Liver (tissue), 9 donors: ENCODE results near the gene MYL10. TPM values are rescaled to one million over a fixed set of nuclear protein-coding genes. Genes with fewer than 3 reads are reported as not detected.

Experiments used
- DNase-seq: peaks from one replicate; pipeline ENCODE4 v3.0.0-alpha.2; 2017; ENCODE audit warnings: low spot score
- H3K27ac ChIP-seq, 2 donors: one replicate each; pipeline ENCODE4 v1.7.0; 2013; ENCODE audit warnings: inconsistent platforms in 2 of 2, low read length in 2 of 2, control low read depth in 1 of 2, low read depth in 1 of 2, mild to moderate bottlenecking in 1 of 2
- H3K27me3 ChIP-seq, 4 donors: one replicate each; pipeline versions ENCODE4 v1.6.1 to v1.7.0; 2013; ENCODE audit warnings: low read length in 3 of 4, inconsistent platforms in 1 of 4, mild to moderate bottlenecking in 1 of 4, moderate library complexity in 1 of 4; ENCODE audit not compliant: control insufficient read depth in 4 of 4, insufficient read depth in 4 of 4
- H3K36me3 ChIP-seq, 4 donors: one replicate each; pipeline versions ENCODE4 v1.6.1 to v1.7.0; 2013; ENCODE audit warnings: low read length in 3 of 4, mild to moderate bottlenecking in 3 of 4, low read depth in 1 of 4, moderate library complexity in 1 of 4; ENCODE audit not compliant: control insufficient read depth in 4 of 4, insufficient read depth in 3 of 4
- H3K4me1 ChIP-seq, 4 donors: one replicate each; pipeline versions ENCODE4 v1.6.1 to v1.7.0; 2013; ENCODE audit warnings: low read length in 3 of 4, mild to moderate bottlenecking in 3 of 4, moderate library complexity in 1 of 4; ENCODE audit not compliant: control insufficient read depth in 4 of 4, insufficient read depth in 4 of 4
- H3K4me3 ChIP-seq, 3 donors: one replicate each; pipeline versions ENCODE4 v1.6.1 to v1.7.0; 2013; ENCODE audit warnings: low read length in 3 of 3, control low read depth in 1 of 3, low read depth in 1 of 3, mild to moderate bottlenecking in 1 of 3
- H3K9ac ChIP-seq, 2 donors: one replicate each; pipeline ENCODE4 v1.7.0; 2013; ENCODE audit warnings: low read length in 2 of 2, mild to moderate bottlenecking in 2 of 2, moderate library complexity in 2 of 2, control low read depth in 1 of 2, low read depth in 1 of 2
- H3K9me3 ChIP-seq, 4 donors: one replicate each; pipeline versions ENCODE4 v1.6.1 to v1.7.0; 2013; ENCODE audit warnings: low read length in 3 of 4; ENCODE audit not compliant: control insufficient read depth in 4 of 4
- ATF3 ChIP-seq: IDR thresholded peaks from 2 replicates; pipeline ENCODE4 v1.6.1; 2016; ENCODE audit warnings: antibody characterized with exemption
- CTCF ChIP-seq: fragments of 150-350 bp; IDR thresholded peaks from 2 replicates; pipeline ENCODE4 v1.5.1; 2017; ENCODE audit warnings: improper control_type of control experiment, low read depth, low read length; ENCODE audit not compliant: missing input control
- FOXA2 ChIP-seq: IDR thresholded peaks from 2 replicates; pipeline ENCODE4 v1.6.1; 2016; ENCODE audit warnings: antibody characterized with exemption
- HNF4A ChIP-seq, 2 donors: conservative IDR thresholded peaks; 2 replicates each; pipeline ENCODE4 v1.6.1; 2016; ENCODE audit warnings: antibody characterized with exemption in 2 of 2, mild to moderate bottlenecking in 2 of 2
- JUND ChIP-seq, 2 donors: IDR thresholded peaks; 2 replicates each; pipeline ENCODE4 v1.6.1; 2016; ENCODE audit warnings: antibody characterized with exemption in 2 of 2
- MAX ChIP-seq: IDR thresholded peaks from 2 replicates; pipeline ENCODE4 v1.6.1; 2016; ENCODE audit warnings: antibody characterized with exemption
- REST ChIP-seq: IDR thresholded peaks from 2 replicates; pipeline ENCODE4 v1.6.1; 2016; ENCODE audit warnings: antibody characterized with exemption, mild to moderate bottlenecking
- RXRA ChIP-seq, 2 donors: IDR thresholded peaks; 2 replicates each; pipeline ENCODE4 v1.6.1; 2017 to 2018; ENCODE audit warnings: antibody characterized with exemption in 2 of 2, mild to moderate bottlenecking in 1 of 2
- SP1 ChIP-seq: IDR thresholded peaks from 2 replicates; pipeline ENCODE4 v1.6.1; 2018; ENCODE audit warnings: antibody characterized with exemption, mild to moderate bottlenecking
- WGBS: extraction: QIAGEN DNeasy Blood & Tissue Kit; methylation state at CpG from one replicate; pipeline ENCODE4 v1.1.7; 2013; 5-methylcytosine and 5-hydroxymethylcytosine counted together
- polyA plus RNA-seq, 2 donors: library from polyadenylated mRNA; stranded (reverse) in 1 of 2; unstranded in 1 of 2; fragments of 200-250 nt in 1 of 2; fragments of >200 nt in 1 of 2; fragmentation: Nextera tagmentation in 1 of 2; extraction: Ambion mirVana in 1 of 2; gene quantifications; one replicate each; pipeline versions ENCODE4 v1.2.1 to v1.2.3, GENCODE V29; 2013 to 2015
- total RNA-seq, 2 donors: library from RNA; depleted of rRNA; stranded (reverse); fragments of >200 nt; gene quantifications; one replicate each; pipeline ENCODE4 v1.2.3, GENCODE V29; 2014
- donor health status: healthy.
- donor health status: healthy.
- donor health status: healthy.
- donor health status: healthy.
- donor health status: healthy.

The MYL10 gene
- total and polyA plus RNA-seq, 4 donors = not detected

GRCh38 chr7:101586906-101587677 is 42.0 kb downstream of the MYL10 start:
- no peak for DNase-seq
- WGBS = 80% methylated on average over 12 of the region's 12 CpGs
- no peak for TF ChIP-seq HNF4A (conservative IDR thresholded peaks at IDR 0.05)
- no peak for TF ChIP-seq REST
- no peak for TF ChIP-seq RXRA (IDR thresholded peaks at IDR 0.05)
- no peak for TF ChIP-seq ATF3

GRCh38 chr7:101586078-101586905 is 42.8 kb downstream of the MYL10 start:
- Histone ChIP-seq H3K4me3 (no peak overlapping the region), H3K9ac (no peak overlapping the region), H3K27ac (no peak overlapping the region), H3K36me3 (no peaks in the 10 kb centered on the region), H3K27me3 (no peaks in the 10 kb centered on the region), H3K9me3 (peaks cover 0 to 11% (median 6%) of the 10 kb centered on the region in 4 donors), H3K4me1 (no peaks in the 10 kb centered on the region)
- 77% methylated on average over 18 of the region's 18 CpGs for WGBS
- peak; percentile 25 for DNase-seq
- TF ChIP-seq FOXA2 = no peak
- TF ChIP-seq SP1 = no peak
- no peak for TF ChIP-seq JUND (IDR thresholded peaks at IDR 0.05)
- no peak for TF ChIP-seq HNF4A (conservative IDR thresholded peaks at IDR 0.05)
- TF ChIP-seq ATF3 = no peak
- TF ChIP-seq CTCF = no peak
- no peak for TF ChIP-seq MAX

More at GRCh38 chr7:101586906-101587677, 42.0 kb downstream of the MYL10 start:
- no peak overlapping the region for H3K9ac ChIP-seq
- peaks cover 0 to 11% (median 6%) of the 10 kb centered on the region in 4 donors for H3K9me3 ChIP-seq
- no peaks in the 10 kb centered on the region for H3K4me1 ChIP-seq
- no peak overlapping the region for H3K27ac ChIP-seq
- H3K27me3 ChIP-seq = no peaks in the 10 kb centered on the region
- no peak overlapping the region for H3K4me3 ChIP-seq
- H3K36me3 ChIP-seq = no peaks in the 10 kb centered on the region
